Measurements from ENCODE around the gene GNE. TPM values are rescaled to one million over a fixed set of nuclear protein-coding genes. Genes with fewer than 3 reads are reported as not detected.

Gene GNE
- total and polyA plus RNA-seq, 9 of the 15 experiments (the other 6 are each of a cell fraction or from before 2014, with no cell fraction given): 5.1 to 18.6 (median 12.0) TPM

- Histone ChIP-seq H3K9ac (ENCODE audit: insufficient read depth in 1 of 2, low read depth in 2 of 2, low read length in 2 of 2) (no peak overlapping the region), H3K36me3 (ENCODE audit: control insufficient read depth, insufficient read depth, low read length) (peaks cover 85% of the 10 kb centered on the region), H3K27ac (ENCODE audit: extremely low read depth, low read depth, low read length) (no peak overlapping the region), H3K4me1 (replicated peaks in 1 of 2; ENCODE audit: control insufficient read depth in 2 of 2, insufficient read depth in 2 of 2, low read length in 2 of 2) (peaks cover 11 to 26% of the 10 kb centered on the region in 2 experiments), H3K79me2 (ENCODE audit: control insufficient read depth, insufficient read depth, low read length) (peaks cover 14% of the 10 kb centered on the region), H2AFZ (ENCODE audit: low read depth, low read length) (no peak overlapping the region), H3K9me1 (ENCODE audit: control insufficient read depth, insufficient read depth, low read length) (no peaks in the 10 kb centered on the region), H4K20me1 (replicated peaks; ENCODE audit: control insufficient read depth, insufficient read depth, low read length) (peaks cover 7% of the 10 kb centered on the region), H3K4me3 (no peak overlapping the region), H3K4me2 (ENCODE audit: insufficient read depth, low read length) (no peak overlapping the region), H3K27me3 (ENCODE audit: control insufficient read depth in 2 of 2, insufficient read depth in 2 of 2, low read length in 2 of 2) (no peaks in the 10 kb centered on the region), H3K9me3 (replicated peaks; ENCODE audit: control insufficient read depth, insufficient read depth, low read depth, low read length) (no peaks in the 10 kb centered on the region)
- BruUV-seq (replicated peaks): no TSS peak
- WGBS (ENCODE audit: insufficient coverage, low coverage, missing lambda C conversion rate): 69% methylated on average over 4 of the region's 4 CpGs
- in situ Hi-C loops (cut with MboI) (no loop called here), intact Hi-C loops (cut with micrococcal nuclease) (no loop called here)
- ChIA-PET POLR2A (interaction anchor here (0.9 to 1.6 kb wide), 4 partner anchors 13 to 44 kb away, joined by 3 to 7 read pairs (median 4); partner anchors contain the start of gene GNE), CTCF (ENCODE audit: low intra/inter-chr PET ratio) (interaction anchor here (0.6 kb wide), 1 partner anchor 17 kb away, joined by 3 read pairs; no protein-coding TSS in a partner anchor)
- no peak for DNase-seq (ENCODE audit: extremely low read depth in 1 of 4, low spot score in 3 of 4)
- ATAC-seq: no peak
- TF ChIP-seq CBX2 (IDR thresholded peaks at IDR 0.05; ENCODE audit: insufficient read depth, low read length, poor library complexity, severe bottlenecking): no peak
- TF ChIP-seq NFIC (IDR thresholded peaks at IDR 0.05): peak; percentile 74
- FAIRE-seq: no peak
Measured at GRCh38 chr9:36213989-36214388, 44.3 kb downstream of the GNE start.

GRCh38 chr9:36213387-36213786 lies 44.9 kb downstream of the GNE start:
- Histone ChIP-seq H3K27ac (ENCODE audit: extremely low read depth, low read depth, low read length) (no peak overlapping the region), H3K9me3 (replicated peaks; ENCODE audit: control insufficient read depth, insufficient read depth, low read depth, low read length) (no peaks in the 10 kb centered on the region), H3K4me2 (ENCODE audit: insufficient read depth, low read length) (no peak overlapping the region), H4K20me1 (replicated peaks; ENCODE audit: control insufficient read depth, insufficient read depth, low read length) (peaks cover 7% of the 10 kb centered on the region), H3K9ac (ENCODE audit: insufficient read depth in 1 of 2, low read depth in 2 of 2, low read length in 2 of 2) (no peak overlapping the region), H3K36me3 (ENCODE audit: control insufficient read depth, insufficient read depth, low read length) (peaks cover 85% of the 10 kb centered on the region), H3K4me1 (replicated peaks in 1 of 2; ENCODE audit: control insufficient read depth in 2 of 2, insufficient read depth in 2 of 2, low read length in 2 of 2) (peaks cover 11 to 22% of the 10 kb centered on the region in 2 experiments), H3K4me3 (no peak overlapping the region), H3K27me3 (ENCODE audit: control insufficient read depth in 2 of 2, insufficient read depth in 2 of 2, low read length in 2 of 2) (no peaks in the 10 kb centered on the region), H2AFZ (ENCODE audit: low read depth, low read length) (no peak overlapping the region), H3K79me2 (ENCODE audit: control insufficient read depth, insufficient read depth, low read length) (peaks cover 20% of the 10 kb centered on the region), H3K9me1 (ENCODE audit: control insufficient read depth, insufficient read depth, low read length) (no peaks in the 10 kb centered on the region)
- DNase-seq (ENCODE audit: extremely low read depth in 1 of 4, low spot score in 3 of 4) (no peak), ATAC-seq (no peak), FAIRE-seq (no peak)
- BruUV-seq (replicated peaks): no TSS peak
- CTCF ChIA-PET (ENCODE audit: low intra/inter-chr PET ratio): no interaction called here
- in situ Hi-C loops (cut with MboI) (no loop called here), intact Hi-C loops (cut with micrococcal nuclease) (no loop called here)
- 81% methylated on average over 4 of the region's 4 CpGs for WGBS (ENCODE audit: insufficient coverage, low coverage, missing lambda C conversion rate)
- POLR2A ChIA-PET: interaction anchor here (0.9 to 1.6 kb wide), 4 partner anchors 12 to 45 kb away, joined by 3 to 7 read pairs (median 4); partner anchors contain the start of gene GNE
- TF ChIP-seq ZKSCAN8 (CRISPR knock-in tag; IDR thresholded peaks at IDR 0.05) (no peak), ZNF57 (CRISPR knock-in tag; IDR thresholded peaks at IDR 0.05) (no peak), XRCC4 (IDR thresholded peaks at IDR 0.05; ENCODE audit: extremely low read depth, insufficient read depth, insufficient read length) (no peak), SP1 (CRISPR knock-in tag; IDR thresholded peaks at IDR 0.05) (no peak), NEUROD1 (IDR thresholded peaks at IDR 0.05; ENCODE audit: borderline replicate concordance, low read depth, low read length, partially characterized antibody) (no peak)

Measured in K562 (cell line).